Naive thymus-derived CD4-positive, alpha-beta T cell (primary cell): ENCODE data around the gene CDC25B. TPM values are rescaled to one million over a fixed set of nuclear protein-coding genes. Genes with fewer than 3 reads are reported as not detected.

Experiments
- ATAC-seq: fragments of 150-1000 bp; cut with Tn5 transposase; 2 replicates; pipeline ENCODE4 v1.10.0; 2021; ENCODE audit warnings: mild to moderate bottlenecking, moderate library complexity
- CTCF ChIA-PET: fragments of 350-600 bp; sonication (Branson Sonifier 250); formaldehyde crosslinking; loops from one replicate; lab custom pipeline; 2021; ENCODE audit warnings: antibody characterized with exemption; lab: Charles Lee
- POLR2A ChIA-PET: fragments of 350-600 bp; sonication (Branson Sonifier 250); formaldehyde crosslinking; loops from one replicate; lab custom pipeline; 2021; ENCODE audit warnings: antibody characterized with exemption, inconsistent platforms; lab: Charles Lee
- DNase-seq, 9 donors: peaks; one replicate each; pipeline versions ENCODE4 v3.0.0 to v3.0.0-alpha.2; 2020 to 2022; ENCODE audit warnings: mixed read lengths in 1 of 9
- H3K27ac ChIP-seq: one replicate; pipeline ENCODE4 v1.7.0; 2013; ENCODE audit warnings: mild to moderate bottlenecking, low read depth, low read length, moderate library complexity
- H3K27me3 ChIP-seq, 2 donors: one replicate each; pipeline ENCODE4 v1.7.0; 2013; ENCODE audit warnings: low read length in 2 of 2, mild to moderate bottlenecking in 2 of 2, moderate library complexity in 2 of 2; ENCODE audit not compliant: control insufficient read depth in 2 of 2, insufficient read depth in 2 of 2
- H3K36me3 ChIP-seq, 3 experiments: 1 replicate in 2 of 3; 2 replicates in 1 of 3; pipeline ENCODE4 v1.7.0; 2013; ENCODE audit warnings: low read length in 3 of 3, mild to moderate bottlenecking in 3 of 3, moderate library complexity in 1 of 3; ENCODE audit not compliant: insufficient read depth in 3 of 3, control insufficient read depth in 2 of 3
- H3K4me1 ChIP-seq, 2 donors: one replicate each; pipeline ENCODE4 v1.7.0; 2013; ENCODE audit warnings: low read length in 2 of 2, mild to moderate bottlenecking in 2 of 2, moderate library complexity in 1 of 2; ENCODE audit not compliant: control insufficient read depth in 2 of 2, insufficient read depth in 2 of 2
- H3K4me3 ChIP-seq: 2 replicates; pipeline ENCODE4 v1.7.0; 2013; ENCODE audit warnings: mild to moderate bottlenecking, low read length
- H3K9me3 ChIP-seq, 3 experiments: 1 replicate in 2 of 3; 2 replicates in 1 of 3; pipeline ENCODE4 v1.7.0; 2013; ENCODE audit warnings: low read length in 3 of 3; ENCODE audit not compliant: control insufficient read depth in 2 of 3
- H3K27ac Mint-ChIP-seq, 9 donors: one replicate each; pipeline ENCODE4 v1.8.0; 2020 to 2022; ENCODE audit warnings: mixed read lengths in 9 of 9, mild to moderate bottlenecking in 8 of 9, moderate library complexity in 5 of 9, inconsistent platforms in 2 of 9
- H3K27me3 Mint-ChIP-seq, 5 donors: one replicate each; pipeline ENCODE4 v1.8.0; 2021 to 2022; ENCODE audit warnings: mixed read lengths in 5 of 5, mild to moderate bottlenecking in 1 of 5
- H3K36me3 Mint-ChIP-seq, 5 donors: one replicate each; pipeline ENCODE4 v1.8.0; 2020 to 2022; ENCODE audit warnings: mixed read lengths in 5 of 5, mild to moderate bottlenecking in 3 of 5, inconsistent platforms in 1 of 5
- H3K4me1 Mint-ChIP-seq, 7 donors: one replicate each; pipeline ENCODE4 v1.8.0; 2020 to 2022; ENCODE audit warnings: mixed read lengths in 7 of 7, mild to moderate bottlenecking in 3 of 7, inconsistent platforms in 1 of 7
- H3K4me3 Mint-ChIP-seq, 10 donors: one replicate each; pipeline ENCODE4 v1.8.0; 2020 to 2022; ENCODE audit warnings: mild to moderate bottlenecking in 10 of 10, mixed read lengths in 10 of 10, moderate library complexity in 6 of 10, inconsistent platforms in 2 of 10
- H3K9me3 Mint-ChIP-seq, 11 donors: one replicate each; pipeline ENCODE4 v1.8.0; 2020 to 2022; ENCODE audit warnings: mixed read lengths in 11 of 11, mild to moderate bottlenecking in 4 of 11, inconsistent platforms in 1 of 11, moderate library complexity in 1 of 11
- intact Hi-C, 2 donors: fragments of 100-400 bp; cut with micrococcal nuclease; formaldehyde crosslinking; loops; one replicate each; pipeline ENCODE4 v1.15.1; 2023
- polyA plus RNA-seq, 2 donors: library from polyadenylated mRNA; unstranded; fragments of 300-500 nt; fragmentation: Illumina TruSeq; gene quantifications; one replicate each; pipeline ENCODE4 v1.2.3, GENCODE V29; 2021
- total RNA-seq, 6 experiments: library from RNA in 5 of 6; stranded (reverse) in 5 of 6; gene quantifications; 1 replicate in 5 of 6; 2 replicates in 1 of 6; pipeline ENCODE4 v1.2.3 and lab custom pipeline; 2021 to 2026

The CDC25B gene
- total and polyA plus RNA-seq, 7 experiments from 2014 or later, result 37.0 to 392 (median 174) TPM

- H3K4me3 Mint-ChIP-seq, result no peak overlapping the region
- peaks cover 0 to 19% (median 0%) of the 10 kb centered on the region in 3 experiments for H3K36me3 ChIP-seq
- CTCF ChIA-PET, result interaction anchor here (1.3 kb wide), 1 partner anchor 8 kb away, joined by 4 read pairs; the partner anchor contains the start of gene ADISSP
- H3K27ac Mint-ChIP-seq, result peak overlapping the region in 1 of 9 donors; percentile 30
- peaks cover 0 to 13% (median 3%) of the 10 kb centered on the region in 5 donors for H3K36me3 Mint-ChIP-seq
- H3K9me3 ChIP-seq, result no peaks in the 10 kb centered on the region
- no peaks in the 10 kb centered on the region for H3K4me1 ChIP-seq
- DNase-seq (no peak), ATAC-seq (no peak)
- no peak overlapping the region for H3K27ac ChIP-seq
- POLR2A ChIA-PET, result interaction anchor here (1.2 kb wide), 1 partner anchor 29 kb away, joined by 3 read pairs; no protein-coding TSS in a partner anchor
- H3K27me3 Mint-ChIP-seq, result no peaks in the 10 kb centered on the region
- no peak overlapping the region for H3K4me3 ChIP-seq
- H3K9me3 Mint-ChIP-seq, result no peaks in the 10 kb centered on the region
- intact Hi-C loops, result loop anchor here in 1 of 2 donors (10.0 kb wide), 1 partner anchor 1365 kb away; the partner anchor contains the start of gene CDS2
- H3K27me3 ChIP-seq, result no peaks in the 10 kb centered on the region
- H3K4me1 Mint-ChIP-seq, result peaks cover 0 to 8% (median 0%) of the 10 kb centered on the region in 7 donors
Observed at GRCh38 chr20:3759884-3760283, 36.2 kb upstream of the CDC25B start.

GRCh38 chr20:3760655-3761348, 35.3 kb upstream of the CDC25B start:
- ChIA-PET POLR2A (interaction anchor here (1.2 kb wide), 1 partner anchor 28 kb away, joined by 3 read pairs; no protein-coding TSS in a partner anchor), CTCF (no interaction called here)
- Histone ChIP-seq H3K9me3 (no peaks in the 10 kb centered on the region), H3K27me3 (no peaks in the 10 kb centered on the region), H3K4me1 (no peaks in the 10 kb centered on the region), H3K27ac (no peak overlapping the region), H3K36me3 (peaks cover 0 to 10% (median 0%) of the 10 kb centered on the region in 3 experiments), H3K4me3 (no peak overlapping the region)
- intact Hi-C loops, result loop anchor here in 1 of 2 donors (10.0 kb wide), 1 partner anchor 1364 kb away; the partner anchor contains the start of gene CDS2
- H3K27ac Mint-ChIP-seq, result peak overlapping the region in 1 of 9 donors; percentile 11
- no peak for ATAC-seq
- DNase-seq, result no peak
- H3K4me1 Mint-ChIP-seq, result peaks cover 0 to 14% (median 4%) of the 10 kb centered on the region in 7 donors
- peaks cover 0 to 13% (median 3%) of the 10 kb centered on the region in 5 donors for H3K36me3 Mint-ChIP-seq
- H3K9me3 Mint-ChIP-seq, result no peaks in the 10 kb centered on the region
- H3K27me3 Mint-ChIP-seq, result no peaks in the 10 kb centered on the region
- no peak overlapping the region for H3K4me3 Mint-ChIP-seq

GRCh38 chr20:3763671-3764601, 32.2 kb upstream of the CDC25B start:
- intact Hi-C loops, result loop anchor here in 1 of 2 donors (10.0 kb wide), 1 partner anchor 1361 kb away; the partner anchor contains the start of gene CDS2

GRCh38 chr20:3764659-3765058, 31.5 kb upstream of the CDC25B start:
- H3K4me3 ChIP-seq, result no peak overlapping the region
- Mint-ChIP-seq H3K9me3 (no peaks in the 10 kb centered on the region), H3K36me3 (no peaks in the 10 kb centered on the region), H3K4me1 (peaks cover 11 to 32% (median 23%) of the 10 kb centered on the region in 7 donors), H3K27me3 (no peaks in the 10 kb centered on the region), H3K27ac (peak overlapping the region in 1 of 9 donors; percentile 14), H3K4me3 (no peak overlapping the region)
- H3K4me1 ChIP-seq, result peaks cover 6 to 13% of the 10 kb centered on the region in 2 donors
- POLR2A ChIA-PET, result no interaction called here
- no peaks in the 10 kb centered on the region for H3K27me3 ChIP-seq
- no peak overlapping the region for H3K27ac ChIP-seq
- intact Hi-C loops, result loop anchor here (5.0 to 10.0 kb wide), 5 partner anchors 83 to 1360 kb away; partner anchors contain the start of genes CDS2 (in 1 of the 2), MAVS (in 1 of the 2) and RNF24 (in 1 of the 2)
- H3K9me3 ChIP-seq, result no peaks in the 10 kb centered on the region
- CTCF ChIA-PET, result interaction anchor here (1.0 kb wide), 1 partner anchor 12 kb away, joined by 4 read pairs; no protein-coding TSS in a partner anchor
- no peaks in the 10 kb centered on the region for H3K36me3 ChIP-seq
- ATAC-seq (no peak), DNase-seq (no peak)

More at GRCh38 chr20:3763671-3764601, 32.2 kb upstream of the CDC25B start:
- Mint-ChIP-seq H3K9me3 (no peaks in the 10 kb centered on the region), H3K27me3 (no peaks in the 10 kb centered on the region), H3K27ac (peak overlapping the region in 3 of 9 donors; percentile 41 to 81 (median 59)), H3K36me3 (no peaks in the 10 kb centered on the region), H3K4me3 (peak overlapping the region in 1 of 10 donors; percentile 48), H3K4me1 (peaks cover 8 to 27% (median 20%) of the 10 kb centered on the region in 7 donors)
- DNase-seq, result no peak
- Histone ChIP-seq H3K4me1 (peaks cover 4 to 12% of the 10 kb centered on the region in 2 donors), H3K27ac (no peak overlapping the region), H3K27me3 (no peaks in the 10 kb centered on the region), H3K4me3 (no peak overlapping the region), H3K9me3 (no peaks in the 10 kb centered on the region), H3K36me3 (no peaks in the 10 kb centered on the region)
- ChIA-PET POLR2A (no interaction called here), CTCF (interaction anchor here (0.7 to 1.0 kb wide), 2 partner anchors 9 to 11 kb away, joined by 4 read pairs; no protein-coding TSS in a partner anchor)
- ATAC-seq, result no peak

GRCh38 chr20:3765171-3765882, 30.8 kb upstream of the CDC25B start:
- H3K4me3 ChIP-seq, result no peak overlapping the region
- Mint-ChIP-seq H3K4me3 (peak overlapping the region in 7 of 10 donors; percentile 3 to 89 (median 16)), H3K36me3 (no peaks in the 10 kb centered on the region), H3K9me3 (no peaks in the 10 kb centered on the region), H3K27ac (peak overlapping the region in 1 of 9 donors; percentile 14), H3K27me3 (no peaks in the 10 kb centered on the region), H3K4me1 (peaks cover 11 to 34% (median 21%) of the 10 kb centered on the region in 7 donors)
- no peaks in the 10 kb centered on the region for H3K36me3 ChIP-seq
- no peaks in the 10 kb centered on the region for H3K27me3 ChIP-seq
- no peak overlapping the region for H3K27ac ChIP-seq
- H3K4me1 ChIP-seq, result peaks cover 6 to 13% of the 10 kb centered on the region in 2 donors
- intact Hi-C loops, result loop anchor here (5.0 to 10.0 kb wide), 5 partner anchors 82 to 1359 kb away; partner anchors contain the start of genes CDS2 (in 1 of the 2), MAVS (in 1 of the 2) and RNF24 (in 1 of the 2)
- DNase-seq, result no peak
- CTCF ChIA-PET, result interaction anchor here (0.7 to 4.0 kb wide), 4 partner anchors 12 to 408 kb away, joined by 4 to 24 read pairs (median 4); no protein-coding TSS in a partner anchor
- no peak for ATAC-seq
- H3K9me3 ChIP-seq, result no peaks in the 10 kb centered on the region
- POLR2A ChIA-PET, result no interaction called here
